A549 (cell line): ENCODE data around the gene RHBDL1. TPM values are rescaled to one million over a fixed set of nuclear protein-coding genes. Genes with fewer than 3 reads are reported as not detected.
A peak's percentile ranks its signal among the peaks of the same experiment; 100 is the strongest.

Source experiments
- ATAC-seq, 2 experiments: fragments of 200-7000 bp in 1 of 2; fragments of >200 bp in 1 of 2; cut with Nextera tagmentation in 1 of 2; cut with Tn5 transposase in 1 of 2; 3 replicates each; pipeline versions ENCODE4 v1.8.0 to v1.9.1; 2018 to 2020; ENCODE audit warnings: mild to moderate bottlenecking in 1 of 2, moderate library complexity in 1 of 2
- CTCF ChIA-PET: fragments of 300-600 bp; sonication (Branson Sonifier 250); formaldehyde crosslinking; extraction: SDS; loops from one replicate; lab custom pipeline; 2021; ENCODE audit warnings: antibody characterized with exemption, inconsistent platforms; lab: Yijun Ruan, JAX
- POLR2A ChIA-PET: fragments of 350-600 bp; formaldehyde crosslinking; extraction: SDS; loops from one replicate; lab custom pipeline; 2021; ENCODE audit warnings: antibody characterized with exemption, inconsistent platforms; lab: Yijun Ruan, JAX
- DNase-seq, 2 experiments: peaks; one replicate each; pipeline versions ENCODE4 v3.0.0 to v3.0.0-alpha.2; 2011 to 2016; ENCODE audit warnings: low read depth in 1 of 2, low spot score in 1 of 2
- FAIRE-seq: peaks from 2 replicates; lab custom pipeline; 2011; peaks lifted over from hg19 to GRCh38; lab: Jason Lieb, UNC
- H3K27ac ChIP-seq, 2 experiments: fragments of >200 bp; sonication (Bioruptor Twin); formaldehyde crosslinking; 3 replicates each; pipeline ENCODE4 v1.5.1; 2016 to 2017
- H3K4me1 ChIP-seq: fragments of >200 bp; sonication (Bioruptor Twin); formaldehyde crosslinking; 3 replicates; pipeline ENCODE4 v1.6.1; 2016
- H3K4me2 ChIP-seq: fragments of >200 bp; sonication (Bioruptor Twin); formaldehyde crosslinking; 3 replicates; pipeline ENCODE4 v1.6.1; 2016
- H3K4me3 ChIP-seq: fragments of >200 bp; sonication (Bioruptor Twin); formaldehyde crosslinking; 3 replicates; pipeline ENCODE4 v1.5.1; 2016
- H3K9me3 ChIP-seq: fragments of >200 bp; sonication (Bioruptor Twin); formaldehyde crosslinking; 3 replicates; pipeline ENCODE4 v1.6.1; 2016
- BHLHE40 ChIP-seq: IDR thresholded peaks from 2 replicates; pipeline ENCODE4 v1.6.1; 2012; ENCODE audit warnings: low read depth, low read length, inconsistent platforms
- CBX8 ChIP-seq: fragments of 200-600 bp; sonication (generic); IDR thresholded peaks from 2 replicates; pipeline ENCODE4 v1.6.1; 2016
- CHD2 ChIP-seq: fragments of 150-350 bp; IDR thresholded peaks from 2 replicates; pipeline ENCODE4 v1.6.1; 2014; ENCODE audit warnings: low read length; ENCODE audit not compliant: partially characterized antibody
- ELK1 ChIP-seq: fragments of 150-350 bp; IDR thresholded peaks from 2 replicates; pipeline ENCODE4 v1.6.1; 2014; ENCODE audit warnings: low read depth, mild to moderate bottlenecking, low read length
- ESRRA ChIP-seq: fragments of 150-350 bp; IDR thresholded peaks from 2 replicates; pipeline ENCODE4 v1.6.1; 2014; ENCODE audit warnings: mild to moderate bottlenecking, low read length, borderline replicate concordance
- HES2 ChIP-seq: fragments of >200 bp; sonication (Bioruptor Twin); formaldehyde crosslinking; IDR thresholded peaks from 2 replicates; pipeline ENCODE4 v1.6.1; 2016
- HEYL ChIP-seq: fragments of 250-450 bp; sonication (Bioruptor Pico); IDR thresholded peaks from 2 replicates; pipeline ENCODE4 v1.8.0; 2021; ENCODE audit warnings: mild to moderate bottlenecking, moderate library complexity
- HOXB13 ChIP-seq: fragments of 250-450 bp; sonication (Bioruptor Pico); IDR thresholded peaks from 2 replicates; pipeline ENCODE4 v1.5.0; 2020; ENCODE audit warnings: low read depth, mild to moderate bottlenecking, moderate library complexity
- JUN ChIP-seq, 2 experiments: fragments of >200 bp; sonication (Bioruptor Twin); formaldehyde crosslinking; IDR thresholded peaks; 2 replicates in 1 of 2; 3 replicates in 1 of 2; pipeline ENCODE4 v1.6.1; 2016 to 2017
- KDM5A ChIP-seq: fragments of 200-600 bp; sonication (generic); IDR thresholded peaks from 2 replicates; pipeline ENCODE4 v1.6.1; 2016; ENCODE audit warnings: antibody characterized with exemption, mild to moderate bottlenecking
- MAX ChIP-seq: IDR thresholded peaks from 2 replicates; pipeline ENCODE4 v1.6.1; 2012
- PHF8 ChIP-seq: fragments of 200-600 bp; sonication (generic); IDR thresholded peaks from 2 replicates; pipeline ENCODE4 v1.6.1; 2016; ENCODE audit warnings: low read depth, mild to moderate bottlenecking, antibody characterized with exemption, moderate library complexity, borderline replicate concordance
- POLR2A ChIP-seq: IDR thresholded peaks from 2 replicates; pipeline ENCODE4 v1.6.1; 2012; ENCODE audit warnings: mild to moderate bottlenecking, low read length
- RCOR1 ChIP-seq: fragments of 150-350 bp; IDR thresholded peaks from 2 replicates; pipeline ENCODE4 v1.6.1; 2014; ENCODE audit warnings: antibody characterized with exemption, low read length, low read depth
- RNF2 ChIP-seq: fragments of 200-600 bp; sonication (generic); IDR thresholded peaks from 2 replicates; pipeline ENCODE4 v1.6.1; 2016; ENCODE audit warnings: low read depth, mild to moderate bottlenecking, antibody characterized with exemption, moderate library complexity, borderline replicate concordance
- ZNF302 ChIP-seq: fragments of 250-450 bp; sonication (Bioruptor Pico); IDR thresholded peaks from 2 replicates; pipeline ENCODE4 v1.9.0; 2021; ENCODE audit warnings: inconsistent platforms, mild to moderate bottlenecking, moderate library complexity
- ZSCAN20 ChIP-seq: fragments of 250-450 bp; sonication (Bioruptor Pico); IDR thresholded peaks from 2 replicates; pipeline ENCODE4 v1.8.0; 2022; ENCODE audit warnings: mild to moderate bottlenecking, moderate library complexity
- WGBS: methylation state at CpG from one replicate; pipeline ENCODE4 v1.1.6; 2017; ENCODE audit errors: missing lambda C conversion rate; 5-methylcytosine and 5-hydroxymethylcytosine counted together
- polyA plus RNA-seq, 4 experiments: library from polyadenylated mRNA; depleted of rRNA in 3 of 4; stranded (reverse); fragments of >200 nt; fragmentation: RNase III in 1 of 4; extraction: RNeasy Plus Mini Kit Qiagen cat#74134 plus additional on column Dnase treatment in 1 of 4; gene quantifications; 2 replicates in 3 of 4; 3 replicates in 1 of 4; pipeline ENCODE4 v1.2.3, GENCODE V29; 2011 to 2017
- TF ChIP-seq, protein P1 (sequence below): IDR thresholded peaks from 2 replicates; pipeline ENCODE4 v1.6.1; 2012
- TF ChIP-seq, protein P2 (sequence below): fragments of 200-600 bp; sonication (generic); IDR thresholded peaks from 2 replicates; pipeline ENCODE4 v1.6.1; 2016; ENCODE audit warnings: antibody characterized with exemption, mild to moderate bottlenecking, moderate library complexity

Gene RHBDL1
- polyA plus RNA-seq, 2 of the 4 experiments (the other 2 are of a cell fraction) = 0.56 to 1.4 TPM

DNA sequence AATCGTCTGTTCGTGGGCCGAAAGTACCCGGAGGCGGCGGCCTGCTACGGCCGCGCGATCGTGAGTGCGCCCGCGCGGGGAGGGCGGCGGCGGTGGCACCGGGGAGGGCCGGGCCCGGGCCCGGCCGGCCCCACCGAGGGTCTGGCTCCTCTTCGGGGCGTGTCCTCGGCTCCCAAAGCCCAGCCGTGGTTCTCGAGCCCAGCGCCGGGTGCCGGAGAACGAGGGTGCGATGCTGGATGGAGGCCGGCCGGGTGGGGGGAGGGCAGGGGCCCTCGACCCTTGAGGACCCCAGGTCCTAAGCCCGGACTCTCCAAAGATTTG, 5.1 kb downstream of the RHBDL1 start:
- FAIRE-seq (no peak), DNase-seq (no peak), ATAC-seq (no peak)
- Histone ChIP-seq H3K9me3 (no peaks in the 10 kb centered on the region), H3K4me3 (peak overlapping the region; percentile 74), H3K4me1 (peaks cover 41% of the 10 kb centered on the region), H3K27ac (peak overlapping the region; percentile 84 to 97), H3K4me2 (peak overlapping the region; percentile 93)
- TF ChIP-seq KDM5A (no peak), POLR2A (peak; percentile 1; the same call in 1 of the 2 replicates), RNF2 (0 out of 2 replicates have a peak, but pooled peaks have one; percentile 21), JUN (IDR thresholded peaks at IDR 0.05) (peak in 1 of 2 experiments; percentile 13; a peak in 1 of 5 replicates)
- 0% methylated on average over 1 of the region's 38 CpGs for WGBS
- POLR2A ChIA-PET = interaction anchor here (0.7 to 2.0 kb wide), 4 partner anchors 9 to 53 kb away, joined by 3 to 12 read pairs (median 5); partner anchors contain the start of genes ANTKMT and WDR24
- CTCF ChIA-PET = interaction anchor here (0.7 to 2.9 kb wide), 8 partner anchors 13 to 105 kb away, joined by 3 to 15 read pairs (median 4); partner anchors contain the start of gene RHOT2

GRCh38 chr16:680967-681745, 5.7 kb downstream of the RHBDL1 start:
- WGBS = 44% methylated on average over 30 of the region's 44 CpGs
- ChIA-PET POLR2A (interaction anchor here (0.6 to 2.0 kb wide), 5 partner anchors 9 to 94 kb away, joined by 3 to 12 read pairs (median 5); partner anchors contain the start of genes ANTKMT and WDR24), CTCF (interaction anchor here (0.7 to 2.9 kb wide), 11 partner anchors 14 to 111 kb away, joined by 3 to 15 read pairs (median 4); partner anchors contain the start of gene RHOT2)
- peak overlapping the region; percentile 93 for H3K4me2 ChIP-seq
- FAIRE-seq = no peak
- ATAC-seq = peak in 1 of 2 experiments; percentile 2; a peak in 3 of 6 replicates
- H3K4me1 ChIP-seq = peaks cover 38% of the 10 kb centered on the region
- H3K9me3 ChIP-seq = no peaks in the 10 kb centered on the region
- H3K4me3 ChIP-seq = peak overlapping the region; percentile 74
- H3K27ac ChIP-seq = peak overlapping the region; percentile 84 to 97
- peak in 1 of 2 experiments; percentile 69 for DNase-seq
- TF ChIP-seq HEYL (CRISPR knock-in tag) (no peak), CBX8 (no peak), JUN (IDR thresholded peaks at IDR 0.05) (peak in 1 of 2 experiments; percentile 44; a peak in 4 of 5 replicates), PHF8 (0 out of 2 replicates have a peak, but pooled peaks have one; percentile 0), MAX (peak; percentile 49; the same call in 1 of the 2 replicates)
- TF ChIP-seq, protein P1, sequence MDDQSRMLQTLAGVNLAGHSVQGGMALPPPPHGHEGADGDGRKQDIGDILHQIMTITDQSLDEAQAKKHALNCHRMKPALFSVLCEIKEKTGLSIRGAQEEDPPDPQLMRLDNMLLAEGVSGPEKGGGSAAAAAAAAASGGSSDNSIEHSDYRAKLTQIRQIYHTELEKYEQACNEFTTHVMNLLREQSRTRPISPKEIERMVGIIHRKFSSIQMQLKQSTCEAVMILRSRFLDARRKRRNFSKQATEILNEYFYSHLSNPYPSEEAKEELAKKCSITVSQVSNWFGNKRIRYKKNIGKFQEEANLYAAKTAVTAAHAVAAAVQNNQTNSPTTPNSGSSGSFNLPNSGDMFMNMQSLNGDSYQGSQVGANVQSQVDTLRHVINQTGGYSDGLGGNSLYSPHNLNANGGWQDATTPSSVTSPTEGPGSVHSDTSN = 0 out of 2 replicates have a peak, but pooled peaks have one; percentile 19

DNA sequence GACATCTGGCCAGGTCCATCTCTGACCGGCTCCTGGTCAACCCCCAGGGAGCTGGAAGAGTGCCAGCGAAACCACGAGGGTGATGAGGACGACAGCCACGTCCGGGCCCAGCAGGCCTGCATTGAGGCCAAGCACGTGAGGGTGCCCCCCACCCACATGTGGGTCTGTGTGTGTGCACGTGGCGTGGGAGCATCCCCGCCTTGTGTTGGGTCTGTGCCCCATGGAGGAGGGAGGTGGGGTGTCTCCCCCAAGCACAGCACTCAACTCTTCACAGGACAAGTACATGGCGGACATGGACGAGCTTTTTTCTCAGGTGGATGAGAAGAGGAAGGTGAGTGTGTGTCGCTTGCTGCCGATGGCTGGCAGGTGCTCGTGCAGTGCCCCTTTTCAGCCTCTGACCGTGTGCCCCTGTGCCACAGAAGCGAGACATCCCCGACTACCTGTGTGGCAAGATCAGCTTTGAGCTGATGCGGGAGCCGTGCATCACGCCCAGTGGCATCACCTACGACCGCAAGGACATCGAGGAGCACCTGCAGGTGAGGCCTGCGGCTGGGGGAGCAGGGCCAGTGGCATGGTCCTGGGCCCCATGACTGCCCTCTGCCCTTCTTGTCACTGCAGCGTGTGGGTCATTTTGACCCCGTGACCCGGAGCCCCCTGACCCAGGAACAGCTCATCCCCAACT, 6.4 kb downstream of the RHBDL1 start:
- CTCF ChIA-PET = interaction anchor here (1.0 to 2.9 kb wide), 8 partner anchors 14 to 111 kb away, joined by 3 to 15 read pairs (median 5); partner anchors contain the start of gene RHOT2
- 90% methylated on average over 24 of the region's 28 CpGs for WGBS
- H3K27ac ChIP-seq = peak overlapping the region in 1 of 2 experiments; percentile 97; a peak in 1 of 6 replicates
- POLR2A ChIA-PET = interaction anchor here (0.6 to 2.0 kb wide), 3 partner anchors 8 to 95 kb away, joined by 5 to 12 read pairs (median 6); partner anchors contain the start of genes ANTKMT and WDR24
- FAIRE-seq (no peak), DNase-seq (no peak), ATAC-seq (no peak)
- H3K4me2 ChIP-seq = peak overlapping the region; percentile 93
- H3K4me3 ChIP-seq = peak overlapping the region; percentile 74; the same call in 2 of the 3 replicates
- peaks cover 38% of the 10 kb centered on the region for H3K4me1 ChIP-seq
- H3K9me3 ChIP-seq = no peaks in the 10 kb centered on the region
- TF ChIP-seq RCOR1 = no peak
- TF ChIP-seq CHD2 = no peak
- no peak for TF ChIP-seq HOXB13 (CRISPR knock-in tag)
- TF ChIP-seq, protein P2, sequence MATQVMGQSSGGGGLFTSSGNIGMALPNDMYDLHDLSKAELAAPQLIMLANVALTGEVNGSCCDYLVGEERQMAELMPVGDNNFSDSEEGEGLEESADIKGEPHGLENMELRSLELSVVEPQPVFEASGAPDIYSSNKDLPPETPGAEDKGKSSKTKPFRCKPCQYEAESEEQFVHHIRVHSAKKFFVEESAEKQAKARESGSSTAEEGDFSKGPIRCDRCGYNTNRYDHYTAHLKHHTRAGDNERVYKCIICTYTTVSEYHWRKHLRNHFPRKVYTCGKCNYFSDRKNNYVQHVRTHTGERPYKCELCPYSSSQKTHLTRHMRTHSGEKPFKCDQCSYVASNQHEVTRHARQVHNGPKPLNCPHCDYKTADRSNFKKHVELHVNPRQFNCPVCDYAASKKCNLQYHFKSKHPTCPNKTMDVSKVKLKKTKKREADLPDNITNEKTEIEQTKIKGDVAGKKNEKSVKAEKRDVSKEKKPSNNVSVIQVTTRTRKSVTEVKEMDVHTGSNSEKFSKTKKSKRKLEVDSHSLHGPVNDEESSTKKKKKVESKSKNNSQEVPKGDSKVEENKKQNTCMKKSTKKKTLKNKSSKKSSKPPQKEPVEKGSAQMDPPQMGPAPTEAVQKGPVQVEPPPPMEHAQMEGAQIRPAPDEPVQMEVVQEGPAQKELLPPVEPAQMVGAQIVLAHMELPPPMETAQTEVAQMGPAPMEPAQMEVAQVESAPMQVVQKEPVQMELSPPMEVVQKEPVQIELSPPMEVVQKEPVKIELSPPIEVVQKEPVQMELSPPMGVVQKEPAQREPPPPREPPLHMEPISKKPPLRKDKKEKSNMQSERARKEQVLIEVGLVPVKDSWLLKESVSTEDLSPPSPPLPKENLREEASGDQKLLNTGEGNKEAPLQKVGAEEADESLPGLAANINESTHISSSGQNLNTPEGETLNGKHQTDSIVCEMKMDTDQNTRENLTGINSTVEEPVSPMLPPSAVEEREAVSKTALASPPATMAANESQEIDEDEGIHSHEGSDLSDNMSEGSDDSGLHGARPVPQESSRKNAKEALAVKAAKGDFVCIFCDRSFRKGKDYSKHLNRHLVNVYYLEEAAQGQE = no peak
- peak; percentile 41 for TF ChIP-seq POLR2A
- TF ChIP-seq MAX = peak; percentile 37; the same call in 1 of the 2 replicates
- no peak for TF ChIP-seq BHLHE40
- no peak for TF ChIP-seq ESRRA
- no peak for TF ChIP-seq ZNF302 (CRISPR knock-in tag)
- TF ChIP-seq KDM5A = no peak
- TF ChIP-seq CBX8 = no peak
- TF ChIP-seq, protein P1 = peak; percentile 37; the same call in 1 of the 2 replicates
- TF ChIP-seq ELK1 = no peak
- TF ChIP-seq HES2 = no peak
- no peak for TF ChIP-seq ZSCAN20 (CRISPR knock-in tag)
